B cell (primary cell): ENCODE data around the gene TMEM214.

Source experiments
- EZH2 ChIP-seq: IDR thresholded peaks from 2 replicates; pipeline ENCODE4 v1.6.1; 2012; ENCODE audit warnings: borderline replicate concordance, low read depth, mild to moderate bottlenecking, moderate library complexity, low read length; ENCODE audit not compliant: insufficient read depth, poor library complexity, severe bottlenecking
- TF ChIP-seq, protein P1 (sequence below): fragments of 200-600 bp; IDR thresholded peaks from one replicate; pipeline ENCODE4 v1.8.0; 2022; ENCODE audit warnings: antibody characterized with exemption, mild to moderate bottlenecking

DNA sequence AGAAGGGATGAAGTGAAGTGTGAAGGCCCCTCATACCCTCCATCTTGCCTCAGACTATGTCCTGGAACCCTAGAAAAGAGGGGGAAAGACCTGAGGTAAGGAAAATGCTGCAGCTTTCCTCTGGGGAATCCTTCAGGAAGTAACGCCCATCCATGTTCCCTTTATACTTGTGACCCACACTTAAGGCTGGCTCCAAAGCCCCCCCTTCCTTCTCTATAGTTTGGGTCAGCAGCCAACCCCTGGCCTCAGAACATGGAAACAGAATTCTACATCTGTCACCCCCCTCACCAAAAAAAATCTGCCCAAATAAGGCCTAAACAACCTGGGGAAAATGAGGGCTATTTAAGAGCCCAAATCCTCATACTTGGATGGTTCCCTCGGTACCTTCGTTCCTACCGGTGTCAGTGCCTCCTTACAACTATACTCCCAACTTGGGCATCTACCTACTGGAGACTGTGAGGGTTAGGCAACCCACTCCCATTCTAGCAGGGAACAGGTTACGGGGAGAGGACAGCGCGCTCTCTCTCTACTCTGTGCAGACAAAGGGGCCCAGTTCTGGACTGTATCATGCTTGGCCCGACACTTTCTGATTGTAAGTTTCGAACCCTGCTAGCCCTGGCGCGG is 38.0 kb downstream of the TMEM214 start:
- no peak for TF ChIP-seq EZH2
- TF ChIP-seq, protein P1, sequence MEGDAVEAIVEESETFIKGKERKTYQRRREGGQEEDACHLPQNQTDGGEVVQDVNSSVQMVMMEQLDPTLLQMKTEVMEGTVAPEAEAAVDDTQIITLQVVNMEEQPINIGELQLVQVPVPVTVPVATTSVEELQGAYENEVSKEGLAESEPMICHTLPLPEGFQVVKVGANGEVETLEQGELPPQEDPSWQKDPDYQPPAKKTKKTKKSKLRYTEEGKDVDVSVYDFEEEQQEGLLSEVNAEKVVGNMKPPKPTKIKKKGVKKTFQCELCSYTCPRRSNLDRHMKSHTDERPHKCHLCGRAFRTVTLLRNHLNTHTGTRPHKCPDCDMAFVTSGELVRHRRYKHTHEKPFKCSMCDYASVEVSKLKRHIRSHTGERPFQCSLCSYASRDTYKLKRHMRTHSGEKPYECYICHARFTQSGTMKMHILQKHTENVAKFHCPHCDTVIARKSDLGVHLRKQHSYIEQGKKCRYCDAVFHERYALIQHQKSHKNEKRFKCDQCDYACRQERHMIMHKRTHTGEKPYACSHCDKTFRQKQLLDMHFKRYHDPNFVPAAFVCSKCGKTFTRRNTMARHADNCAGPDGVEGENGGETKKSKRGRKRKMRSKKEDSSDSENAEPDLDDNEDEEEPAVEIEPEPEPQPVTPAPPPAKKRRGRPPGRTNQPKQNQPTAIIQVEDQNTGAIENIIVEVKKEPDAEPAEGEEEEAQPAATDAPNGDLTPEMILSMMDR, result no peak
